ENCODE measurements around the gene ADD3.

The ADD3 gene

DNA sequence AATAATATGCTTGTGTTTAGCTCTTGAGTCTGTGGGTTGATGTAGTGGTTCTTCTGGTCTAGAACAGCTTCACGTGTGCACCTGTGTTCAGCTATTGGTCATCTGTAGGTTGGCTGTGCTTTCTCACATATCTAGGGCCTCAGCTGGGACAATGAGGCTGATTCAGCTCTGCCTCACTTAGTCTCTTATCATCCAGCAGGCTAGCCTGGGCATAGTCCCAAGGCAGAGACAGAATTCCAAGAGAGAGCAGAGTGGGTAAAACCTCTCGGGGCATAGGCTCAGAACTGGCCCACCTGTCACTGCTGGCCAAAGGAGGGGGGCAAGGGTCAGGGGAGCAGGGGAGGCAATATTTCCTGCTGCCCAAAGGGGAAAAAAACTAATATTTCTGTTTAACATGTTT, 167.6 kb downstream of the ADD3 start:
- TF ChIP-seq, protein P1, sequence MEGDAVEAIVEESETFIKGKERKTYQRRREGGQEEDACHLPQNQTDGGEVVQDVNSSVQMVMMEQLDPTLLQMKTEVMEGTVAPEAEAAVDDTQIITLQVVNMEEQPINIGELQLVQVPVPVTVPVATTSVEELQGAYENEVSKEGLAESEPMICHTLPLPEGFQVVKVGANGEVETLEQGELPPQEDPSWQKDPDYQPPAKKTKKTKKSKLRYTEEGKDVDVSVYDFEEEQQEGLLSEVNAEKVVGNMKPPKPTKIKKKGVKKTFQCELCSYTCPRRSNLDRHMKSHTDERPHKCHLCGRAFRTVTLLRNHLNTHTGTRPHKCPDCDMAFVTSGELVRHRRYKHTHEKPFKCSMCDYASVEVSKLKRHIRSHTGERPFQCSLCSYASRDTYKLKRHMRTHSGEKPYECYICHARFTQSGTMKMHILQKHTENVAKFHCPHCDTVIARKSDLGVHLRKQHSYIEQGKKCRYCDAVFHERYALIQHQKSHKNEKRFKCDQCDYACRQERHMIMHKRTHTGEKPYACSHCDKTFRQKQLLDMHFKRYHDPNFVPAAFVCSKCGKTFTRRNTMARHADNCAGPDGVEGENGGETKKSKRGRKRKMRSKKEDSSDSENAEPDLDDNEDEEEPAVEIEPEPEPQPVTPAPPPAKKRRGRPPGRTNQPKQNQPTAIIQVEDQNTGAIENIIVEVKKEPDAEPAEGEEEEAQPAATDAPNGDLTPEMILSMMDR (conservative IDR thresholded peaks at IDR 0.05; ENCODE audit: control insufficient read depth, insufficient read depth, low read depth, low read length), result no peak
- peak; percentile 11 for DNase-seq (ENCODE audit: low read depth)
- H3K4me3 ChIP-seq (ENCODE audit: control insufficient read depth, low read depth, low read length), result no peak overlapping the region

- no peak for DNase-seq (ENCODE audit: low read depth)
- H3K4me3 ChIP-seq (ENCODE audit: control insufficient read depth, low read depth, low read length), result no peak overlapping the region
- TF ChIP-seq, protein P1 (conservative IDR thresholded peaks at IDR 0.05; ENCODE audit: control insufficient read depth, insufficient read depth, low read depth, low read length), result no peak
Measured at GRCh38 chr10:110176141-110177030, 168.6 kb downstream of the ADD3 start.

GRCh38 chr10:110179220-110179619, 171.4 kb downstream of the ADD3 start:
- H3K4me3 ChIP-seq (ENCODE audit: control insufficient read depth, low read depth, low read length), result no peak overlapping the region
- no peak for DNase-seq (ENCODE audit: low read depth)
- TF ChIP-seq, protein P1 (conservative IDR thresholded peaks at IDR 0.05; ENCODE audit: control insufficient read depth, insufficient read depth, low read depth, low read length), result no peak

DNA sequence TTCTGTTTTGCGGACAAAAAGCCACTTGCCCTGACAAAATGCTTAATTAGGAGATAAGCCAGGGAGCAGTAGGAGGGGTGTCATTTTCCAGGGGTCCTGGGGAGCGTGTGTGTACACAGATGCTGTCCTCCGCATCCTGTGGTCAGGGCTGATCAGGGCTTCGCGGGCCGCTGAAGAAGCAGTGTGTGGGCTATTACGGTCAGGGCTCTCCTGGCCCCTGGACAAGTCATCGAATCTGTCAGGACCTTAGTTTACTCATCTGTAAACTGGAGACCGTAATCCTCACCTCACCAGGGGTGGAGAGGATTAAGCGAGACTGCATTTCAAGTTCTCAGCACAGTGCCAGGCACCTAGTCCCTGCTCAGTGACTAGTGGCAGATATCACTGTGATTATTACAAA, 173.7 kb downstream of the ADD3 start:
- H3K4me3 ChIP-seq (ENCODE audit: control insufficient read depth, low read depth, low read length), result no peak overlapping the region
- TF ChIP-seq, protein P1 (conservative IDR thresholded peaks at IDR 0.05; ENCODE audit: control insufficient read depth, insufficient read depth, low read depth, low read length), result no peak
- no peak for DNase-seq (ENCODE audit: low read depth)

GRCh38 chr10:110181911-110182310, 174.1 kb downstream of the ADD3 start:
- TF ChIP-seq, protein P1 (conservative IDR thresholded peaks at IDR 0.05; ENCODE audit: control insufficient read depth, insufficient read depth, low read depth, low read length), result no peak
- no peak for DNase-seq (ENCODE audit: low read depth)
- H3K4me3 ChIP-seq (ENCODE audit: control insufficient read depth, low read depth, low read length), result no peak overlapping the region

DNA sequence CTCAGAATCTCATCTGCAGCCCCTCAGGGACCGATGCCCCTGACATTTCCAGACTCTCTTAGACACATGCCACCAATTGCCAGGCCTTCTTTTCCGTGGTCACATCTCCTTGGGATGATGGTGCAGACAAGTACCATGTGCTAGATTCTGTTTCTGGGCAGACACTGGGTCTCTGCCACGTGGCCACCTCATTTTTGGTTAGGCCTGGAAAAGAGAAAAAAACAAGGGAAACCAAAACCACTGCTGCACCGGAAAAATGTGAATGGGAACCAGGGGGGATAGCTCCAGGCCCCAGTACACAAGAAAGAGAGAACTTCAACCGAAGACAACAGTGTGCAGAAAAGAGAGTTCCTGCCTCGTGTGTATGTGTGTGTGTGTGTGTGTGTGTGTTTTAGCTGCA, 176.6 kb downstream of the ADD3 start:
- no peak overlapping the region for H3K4me3 ChIP-seq (ENCODE audit: control insufficient read depth, low read depth, low read length)
- no peak for DNase-seq (ENCODE audit: low read depth)
- TF ChIP-seq, protein P1 (conservative IDR thresholded peaks at IDR 0.05; ENCODE audit: control insufficient read depth, insufficient read depth, low read depth, low read length), result no peak

All from fibroblast of mammary gland (primary cell).